ENCODE data around the gene CYP4A22. TPM values are rescaled to one million over a fixed set of nuclear protein-coding genes. Genes with fewer than 3 reads are reported as not detected.
A peak's percentile ranks its signal among the peaks of the same experiment; 100 is the strongest.

The CYP4A22 gene
- total RNA-seq, 6 experiments from 2014 or later: not detected

GRCh38 chr1:47188791-47189785 lies 51.8 kb downstream of the CYP4A22 start:
- H3K27me3 Mint-ChIP-seq (ENCODE audit: insufficient read depth): peaks cover 17% of the 10 kb centered on the region
- H3K4me1 Mint-ChIP-seq (ENCODE audit: low read depth): peaks cover 32% of the 10 kb centered on the region
- TF ChIP-seq, protein P1, sequence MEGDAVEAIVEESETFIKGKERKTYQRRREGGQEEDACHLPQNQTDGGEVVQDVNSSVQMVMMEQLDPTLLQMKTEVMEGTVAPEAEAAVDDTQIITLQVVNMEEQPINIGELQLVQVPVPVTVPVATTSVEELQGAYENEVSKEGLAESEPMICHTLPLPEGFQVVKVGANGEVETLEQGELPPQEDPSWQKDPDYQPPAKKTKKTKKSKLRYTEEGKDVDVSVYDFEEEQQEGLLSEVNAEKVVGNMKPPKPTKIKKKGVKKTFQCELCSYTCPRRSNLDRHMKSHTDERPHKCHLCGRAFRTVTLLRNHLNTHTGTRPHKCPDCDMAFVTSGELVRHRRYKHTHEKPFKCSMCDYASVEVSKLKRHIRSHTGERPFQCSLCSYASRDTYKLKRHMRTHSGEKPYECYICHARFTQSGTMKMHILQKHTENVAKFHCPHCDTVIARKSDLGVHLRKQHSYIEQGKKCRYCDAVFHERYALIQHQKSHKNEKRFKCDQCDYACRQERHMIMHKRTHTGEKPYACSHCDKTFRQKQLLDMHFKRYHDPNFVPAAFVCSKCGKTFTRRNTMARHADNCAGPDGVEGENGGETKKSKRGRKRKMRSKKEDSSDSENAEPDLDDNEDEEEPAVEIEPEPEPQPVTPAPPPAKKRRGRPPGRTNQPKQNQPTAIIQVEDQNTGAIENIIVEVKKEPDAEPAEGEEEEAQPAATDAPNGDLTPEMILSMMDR (IDR thresholded peaks at IDR 0.05): no peak
- H3K36me3 Mint-ChIP-seq (ENCODE audit: low read depth): no peaks in the 10 kb centered on the region
- DNase-seq: no peak
- H3K4me3 Mint-ChIP-seq: no peak overlapping the region
- no peak overlapping the region for H3K27ac Mint-ChIP-seq
- H3K9me3 Mint-ChIP-seq: no peaks in the 10 kb centered on the region

DNA sequence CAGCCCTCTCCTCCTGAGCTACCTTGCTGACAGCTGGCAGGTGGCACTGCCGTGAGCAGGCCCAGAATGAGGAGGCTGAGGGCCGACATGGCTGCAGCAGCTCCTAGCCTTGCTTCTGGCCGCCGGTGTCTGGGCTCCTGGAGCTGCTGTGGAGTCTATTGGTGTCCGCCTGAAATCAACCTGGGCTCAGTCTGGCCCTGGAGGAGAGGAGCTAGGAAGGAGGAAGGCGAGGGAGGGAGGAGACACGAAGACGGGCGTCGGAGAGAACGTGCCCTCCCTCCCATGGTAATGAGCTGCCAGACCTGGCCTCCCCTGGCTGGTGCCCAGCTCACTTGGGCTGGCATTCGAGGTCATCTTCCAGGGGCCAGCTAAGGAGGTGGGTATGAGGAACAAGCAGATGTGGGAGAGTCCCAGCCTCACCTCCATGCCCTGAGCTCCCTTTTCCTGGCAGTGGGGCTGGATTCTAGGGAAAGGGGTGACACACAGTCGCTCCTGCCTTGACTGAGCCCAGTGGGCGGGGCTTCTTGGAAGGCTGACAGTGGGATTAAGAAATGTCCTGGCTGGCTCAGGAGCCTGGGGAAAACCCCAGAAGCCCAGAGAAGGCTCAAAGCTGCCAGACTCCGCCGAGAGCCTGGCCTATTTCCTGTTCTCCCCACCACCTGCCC lies 52.7 kb downstream of the CYP4A22 start, which contains the start of gene PDZK1IP1:
Gene PDZK1IP1 (minus strand): TSS at position 193 of the 665 bp plus-strand sequence. CDS start 104 bp downstream, at position 89.
- peaks cover 32% of the 10 kb centered on the region for H3K4me1 Mint-ChIP-seq (ENCODE audit: low read depth)
- no peaks in the 10 kb centered on the region for H3K36me3 Mint-ChIP-seq (ENCODE audit: low read depth)
- no peak within 1 kb of the TSS for H3K4me3 Mint-ChIP-seq
- peaks cover 14% of the 10 kb centered on the region for H3K27me3 Mint-ChIP-seq (ENCODE audit: insufficient read depth)
- no peaks in the 10 kb centered on the region for H3K9me3 Mint-ChIP-seq
- DNase-seq: peak; percentile 41
- TF ChIP-seq, protein P1 (IDR thresholded peaks at IDR 0.05): no peak
- H3K27ac Mint-ChIP-seq: peak within 1 kb of the TSS; percentile 5; the same call in 1 of the 2 replicates

DNA sequence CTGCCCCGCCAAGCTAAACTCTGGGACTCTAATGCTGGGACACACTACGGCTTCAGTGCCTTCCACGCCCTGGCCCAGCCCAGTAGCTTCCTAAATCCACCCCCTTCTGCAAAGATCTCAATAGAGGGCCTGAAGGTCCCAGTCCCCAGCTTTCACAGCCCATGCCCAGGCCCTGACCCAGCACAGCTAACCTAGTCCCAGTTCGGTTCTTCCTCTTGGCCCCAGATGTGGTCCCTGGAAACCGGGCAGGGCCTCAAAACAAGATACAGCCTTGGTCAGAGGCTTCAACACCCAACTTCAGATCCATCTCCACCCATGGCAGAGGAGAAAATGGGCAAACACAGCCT lies 53.2 kb downstream of the CYP4A22 start:
- H3K27ac Mint-ChIP-seq: peak overlapping the region; percentile 5; the same call in 1 of the 2 replicates
- TF ChIP-seq, protein P1 (IDR thresholded peaks at IDR 0.05): no peak
- no peak for DNase-seq
- H3K36me3 Mint-ChIP-seq (ENCODE audit: low read depth): no peaks in the 10 kb centered on the region
- H3K4me3 Mint-ChIP-seq: no peak overlapping the region
- no peaks in the 10 kb centered on the region for H3K9me3 Mint-ChIP-seq
- peaks cover 17% of the 10 kb centered on the region for H3K27me3 Mint-ChIP-seq (ENCODE audit: insufficient read depth)
- peaks cover 32% of the 10 kb centered on the region for H3K4me1 Mint-ChIP-seq (ENCODE audit: low read depth)

DNA sequence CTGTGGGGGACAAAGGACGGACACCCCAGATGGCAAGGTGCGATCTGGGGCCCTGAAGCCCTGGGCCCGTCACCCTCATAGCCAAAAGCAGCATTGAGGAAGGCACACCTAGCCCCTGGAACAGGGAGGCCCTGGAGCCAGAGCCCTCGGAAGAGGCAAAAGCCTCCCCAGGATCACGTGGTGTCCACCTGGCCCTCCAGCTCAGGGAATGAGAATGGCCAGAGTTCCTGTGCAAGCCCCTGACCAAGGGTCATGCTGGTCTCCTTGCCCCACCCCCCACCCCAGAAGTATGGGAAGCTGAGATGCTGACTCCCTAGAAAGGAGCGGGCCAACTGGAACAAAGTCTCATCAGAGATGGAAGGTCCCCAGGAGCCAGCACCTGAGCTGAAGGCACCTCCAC lies 53.6 kb downstream of the CYP4A22 start:
- Mint-ChIP-seq H3K27me3 (ENCODE audit: insufficient read depth) (peaks cover 17% of the 10 kb centered on the region), H3K4me1 (ENCODE audit: low read depth) (peaks cover 32% of the 10 kb centered on the region), H3K4me3 (no peak overlapping the region), H3K27ac (no peak overlapping the region), H3K9me3 (no peaks in the 10 kb centered on the region), H3K36me3 (ENCODE audit: low read depth) (no peaks in the 10 kb centered on the region)
- DNase-seq: no peak
- TF ChIP-seq, protein P1 (IDR thresholded peaks at IDR 0.05): no peak

DNA sequence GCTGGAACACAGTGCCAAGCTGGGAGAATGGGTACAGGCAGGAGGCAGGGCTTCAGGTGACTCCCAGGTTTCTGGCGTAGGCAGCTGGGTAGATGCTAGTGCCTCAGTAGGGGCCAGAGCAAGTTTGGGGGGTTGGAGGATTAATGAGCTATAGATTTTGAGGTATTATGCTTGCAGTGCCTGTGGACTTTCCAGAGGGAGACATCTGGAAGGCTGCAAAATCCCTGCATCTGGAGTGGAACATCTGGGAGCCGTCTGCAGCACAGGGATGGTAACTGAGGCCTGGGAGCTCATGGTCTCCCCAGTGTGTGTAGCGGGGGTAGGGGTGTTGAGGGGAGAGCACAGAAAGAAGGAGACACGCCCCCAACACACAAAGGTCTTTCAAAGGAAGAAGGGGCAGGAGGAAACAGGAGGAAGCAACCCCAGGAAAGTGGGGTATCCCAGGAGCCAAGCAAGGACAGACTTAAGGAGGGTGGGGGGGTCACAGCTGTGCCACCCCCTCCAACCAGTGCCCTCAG lies 54.8 kb downstream of the CYP4A22 start:
- TF ChIP-seq, protein P1 (IDR thresholded peaks at IDR 0.05): no peak
- Mint-ChIP-seq H3K27ac (no peak overlapping the region), H3K36me3 (ENCODE audit: low read depth) (no peaks in the 10 kb centered on the region), H3K4me1 (ENCODE audit: low read depth) (peaks cover 32% of the 10 kb centered on the region), H3K9me3 (no peaks in the 10 kb centered on the region), H3K27me3 (ENCODE audit: insufficient read depth) (peaks cover 12% of the 10 kb centered on the region), H3K4me3 (peak overlapping the region; percentile 8; the same call in 1 of the 2 replicates)
- DNase-seq: no peak

Measured in HFFc6 (cell line).